Effector CD8-positive, alpha-beta T cell (primary cell): ENCODE data around the gene DLX1.

Experiments
- DNase-seq: peaks from one replicate; lab custom pipeline; 2025; lab: John Stamatoyannopoulos, UW

The DLX1 gene

DNA sequence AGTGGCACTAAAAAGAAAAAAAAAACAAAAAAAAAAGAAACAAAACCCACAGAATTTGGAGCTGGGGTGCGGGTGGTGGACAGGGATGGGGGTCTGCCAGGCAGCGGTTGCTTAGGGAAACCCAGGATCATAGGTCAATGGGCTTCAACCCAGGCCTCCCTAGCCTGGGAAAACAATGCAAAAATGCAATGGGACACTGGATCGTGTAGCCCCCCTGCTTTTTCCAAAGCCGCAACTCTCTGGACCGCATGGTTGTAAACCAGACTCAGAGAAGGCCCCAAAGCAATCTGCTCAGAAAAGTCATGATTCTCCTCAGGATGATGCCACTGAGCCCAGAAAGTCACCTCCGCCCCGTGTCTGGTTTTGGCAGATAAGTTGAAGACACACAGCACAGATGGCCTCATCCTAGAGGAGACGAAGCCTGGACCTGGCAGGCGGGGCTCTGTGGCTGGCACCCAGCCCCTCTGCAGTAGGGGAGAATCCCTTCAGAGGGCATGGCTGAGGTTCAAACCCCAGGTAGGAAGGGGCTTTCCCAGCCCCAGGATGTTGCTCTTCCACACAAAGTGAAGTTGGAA lies 12.3 kb downstream of the DLX1 start:
- no peak for DNase-seq

DNA sequence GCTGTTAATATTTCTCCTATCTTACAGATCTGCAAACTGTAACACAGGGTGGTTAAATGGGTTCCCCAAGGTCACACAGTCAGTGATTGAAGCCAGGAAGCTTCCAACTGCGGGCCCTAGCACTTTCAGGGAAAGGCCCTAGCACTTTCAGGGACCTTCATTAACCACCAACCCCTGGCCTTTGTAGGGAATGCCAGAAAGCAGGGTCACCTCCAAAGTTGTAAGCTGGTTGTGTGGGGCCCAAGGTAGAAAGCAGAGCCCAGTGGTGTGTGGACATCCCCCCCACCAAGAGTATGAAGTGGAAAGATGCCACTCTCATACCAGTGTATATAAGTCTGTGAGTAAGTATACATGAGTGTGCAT lies 13.0 kb downstream of the DLX1 start:
- no peak for DNase-seq

GRCh38 chr2:172098650-172099471 lies 13.6 kb downstream of the DLX1 start:
- no peak for DNase-seq

DNA sequence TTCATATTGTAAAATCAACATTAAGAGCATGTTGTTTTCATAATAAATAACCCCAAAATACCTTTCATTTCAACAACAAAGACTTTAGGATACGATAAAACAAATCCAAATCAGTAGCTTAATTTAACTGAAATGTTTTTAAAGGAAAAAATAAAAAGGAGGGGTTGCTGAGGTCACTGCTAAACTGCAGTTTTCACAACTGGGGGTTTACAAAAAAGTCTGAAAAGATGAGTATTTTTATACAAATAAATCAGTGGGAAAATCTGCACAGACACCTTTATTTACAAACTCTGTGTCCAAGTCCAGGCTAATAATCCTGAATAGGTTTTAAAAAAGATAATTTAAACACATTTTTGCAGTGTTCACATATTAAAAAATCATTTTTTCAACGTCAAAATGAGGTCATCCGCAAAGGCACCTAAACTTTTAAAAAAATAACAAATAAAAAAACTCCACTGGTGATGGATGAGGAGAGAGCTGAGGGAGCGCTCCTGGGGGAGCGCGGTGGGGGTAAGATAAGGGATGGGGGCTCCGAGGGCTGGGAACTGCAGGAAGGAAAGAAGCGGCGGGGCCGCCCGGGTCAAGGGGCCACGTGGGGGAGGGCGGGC lies 14.3 kb downstream of the DLX1 start:
- no peak for DNase-seq

- no peak for DNase-seq
Observed at GRCh38 chr2:172100080-172100934, 15.0 kb downstream of the DLX1 start.

- DNase-seq, result no peak
Observed at GRCh38 chr2:172100935-172101820, 15.9 kb downstream of the DLX1 start.

- no peak for DNase-seq
Observed at GRCh38 chr2:172101821-172102390, 16.6 kb downstream of the DLX1 start.

GRCh38 chr2:172102391-172103359 lies 17.4 kb downstream of the DLX1 start, which contains the start of gene DLX2:
Gene DLX2 (minus strand): TSS chr2:172102900. CDS start chr2:172102538, 362 bp downstream.
- DNase-seq, result peak; percentile 24

GRCh38 chr2:172103471-172104272 lies 18.4 kb downstream of the DLX1 start:
- DNase-seq, result peak; percentile 59

DNA sequence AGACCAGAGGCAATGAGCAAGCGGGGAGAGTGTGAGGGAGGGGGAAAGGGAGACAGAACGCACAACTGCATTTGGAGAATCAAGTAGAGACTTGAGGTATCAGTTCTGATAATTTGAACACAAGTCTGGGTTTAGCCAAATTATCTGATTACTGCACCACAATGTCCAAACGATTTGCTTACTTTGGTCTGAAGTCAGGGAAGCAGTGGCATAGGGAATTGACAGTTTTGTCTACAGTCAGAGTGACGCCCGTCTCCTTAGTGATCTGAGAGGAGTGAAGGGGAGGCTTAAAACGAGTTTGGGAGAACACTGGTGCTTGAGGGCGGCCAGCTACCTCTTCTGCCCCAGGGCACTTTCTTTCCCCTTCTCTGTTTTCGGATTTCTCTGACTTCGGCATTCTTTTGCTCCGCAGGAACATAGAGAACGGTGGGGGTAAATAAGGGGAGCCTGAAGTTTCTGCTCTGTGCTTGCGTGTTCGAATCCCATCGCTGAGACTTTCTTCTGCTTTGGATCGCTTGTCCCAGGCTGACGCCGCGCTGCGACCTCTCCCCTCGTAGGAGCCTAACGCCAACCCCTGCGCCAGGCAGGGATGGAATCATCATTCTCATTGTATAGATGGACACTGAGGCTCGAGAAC lies 20.3 kb downstream of the DLX1 start:
- DNase-seq, result no peak

GRCh38 chr2:172106108-172106961 lies 21.0 kb downstream of the DLX1 start:
- DNase-seq, result no peak

DNA sequence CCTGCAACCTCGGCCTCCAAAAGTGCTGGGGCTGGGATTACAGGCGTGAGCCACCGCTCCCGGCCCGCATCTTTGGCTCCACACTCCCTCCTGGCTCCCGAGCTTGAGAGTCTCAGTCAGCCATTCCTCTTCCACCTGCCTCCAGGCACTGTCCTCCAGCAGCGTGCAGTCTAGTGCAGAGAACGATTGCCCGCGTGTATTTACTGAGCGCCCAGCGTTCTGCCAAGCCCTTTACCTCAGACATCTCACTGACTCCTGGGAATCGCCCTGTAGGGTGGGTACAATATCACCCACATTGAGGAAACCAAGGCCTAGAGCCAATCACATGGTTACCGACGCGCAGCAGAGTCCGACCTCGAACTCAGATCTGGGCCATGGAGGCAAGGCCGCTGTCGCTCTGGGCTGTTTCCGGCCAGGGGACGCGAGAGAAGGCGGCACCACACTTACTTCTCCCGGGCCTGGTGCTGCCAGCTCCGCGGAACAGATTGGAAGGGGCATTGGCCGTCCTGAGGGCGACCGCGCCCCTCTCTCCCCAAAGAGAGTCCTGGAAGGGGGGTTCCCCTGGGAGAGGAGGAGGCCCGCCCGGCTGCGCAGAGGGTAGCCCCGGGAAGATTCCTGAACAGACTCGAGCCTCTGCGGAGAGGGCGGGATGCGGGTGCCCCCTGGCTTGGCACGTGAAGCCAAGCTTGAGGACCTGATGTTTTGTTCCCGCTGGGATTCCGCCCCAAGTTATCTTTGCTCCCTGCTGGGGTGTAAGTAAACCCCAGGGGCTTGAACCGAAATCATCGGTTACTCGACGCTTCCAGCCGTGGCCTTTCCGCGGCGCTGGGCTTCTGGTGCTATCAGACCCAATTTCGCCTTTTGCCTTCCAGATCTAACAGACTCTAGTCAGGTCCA lies 22.6 kb downstream of the DLX1 start:
- DNase-seq, result no peak

- DNase-seq, result no peak
Observed at GRCh38 chr2:172108587-172108930, 23.3 kb downstream of the DLX1 start.

DNA sequence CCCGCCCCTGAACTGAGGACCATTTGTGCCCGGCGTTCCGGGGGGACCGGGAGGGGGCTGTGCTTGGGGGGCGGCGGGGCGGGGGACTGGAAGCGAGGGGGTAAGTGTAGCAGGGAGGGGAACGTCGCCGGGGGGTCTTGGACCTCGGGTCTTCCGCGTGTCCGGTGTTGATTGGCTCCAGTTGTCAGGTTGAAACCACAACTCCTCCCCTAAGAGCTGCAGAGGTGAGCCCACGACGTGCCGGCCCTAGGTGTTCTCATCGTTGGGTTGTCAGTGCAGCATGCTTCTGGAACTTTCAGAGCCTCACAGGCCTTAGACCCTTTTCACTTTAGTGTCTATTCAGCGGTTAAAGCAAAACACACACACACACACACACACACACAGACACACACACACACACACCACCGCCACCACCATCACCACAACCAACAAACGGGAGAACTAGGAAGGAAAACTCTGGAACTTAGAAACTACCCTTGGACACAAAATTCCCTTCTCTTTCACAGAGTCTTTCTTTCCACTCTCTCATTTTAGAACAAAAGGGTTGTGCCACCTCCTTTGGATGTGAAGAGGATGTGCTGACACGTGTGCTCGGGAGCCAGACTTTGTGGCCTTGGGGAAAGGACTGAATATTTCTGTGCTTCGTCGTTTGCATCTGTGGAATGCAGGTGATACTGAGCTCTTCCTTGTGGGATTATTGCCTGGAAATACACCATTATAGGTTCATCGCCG lies 24.1 kb downstream of the DLX1 start:
- DNase-seq, result no peak

DNA sequence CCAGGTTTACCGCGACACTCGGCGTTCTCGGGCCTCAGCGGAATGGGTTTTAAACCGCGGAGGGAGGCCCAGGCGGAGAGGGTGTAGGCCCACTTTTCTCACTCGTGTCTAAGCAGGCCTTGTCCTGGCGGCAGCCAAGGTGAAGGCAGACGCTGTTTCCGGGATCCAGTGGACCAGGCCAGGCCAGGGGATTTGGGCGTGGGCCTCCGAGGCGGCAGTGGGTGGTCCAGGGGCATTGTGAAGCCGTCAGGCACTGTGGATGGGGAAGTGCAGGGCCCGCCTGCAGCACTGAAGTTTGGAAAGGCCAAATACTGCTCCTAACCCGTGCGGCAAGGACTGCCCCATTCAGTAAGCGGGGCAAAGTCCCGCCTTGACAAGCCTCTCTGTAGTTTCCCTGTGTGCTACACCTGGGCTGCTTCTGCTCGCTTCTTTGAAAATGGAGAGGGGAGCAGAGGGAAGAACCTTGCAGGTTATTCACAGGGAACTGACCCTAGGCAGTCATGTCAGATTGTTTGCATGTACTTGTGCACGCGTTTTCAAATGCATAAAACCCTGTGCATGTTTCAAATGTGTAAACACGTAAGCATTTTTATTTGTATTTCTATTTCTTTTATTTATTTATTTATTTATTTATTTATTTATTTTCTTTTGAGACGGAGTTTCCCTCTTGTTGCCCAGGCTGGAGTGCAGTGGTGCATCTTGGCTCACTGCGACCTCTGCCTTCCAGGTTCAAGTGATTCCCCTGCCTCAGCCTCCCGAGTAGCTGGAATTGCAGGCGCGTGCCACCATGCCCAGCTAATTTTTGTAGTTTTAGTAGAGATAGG lies 24.9 kb downstream of the DLX1 start:
- no peak for DNase-seq
